Activated T-helper 2 cell treated with anti-CD3 and anti-CD28 coated beads, Interferon-gamma antibody, Interleukin-2, Interleukin-4, amounts not matched to agents 10 μg/mL and 5 μg/mL and 100 μg/mL, durations not matched to agents 14 hours and 24 hours and 36 hours (primary cell): ENCODE results near the gene AMZ1. TPM values are rescaled to one million over a fixed set of nuclear protein-coding genes. Genes with fewer than 3 reads are reported as not detected.
"Not testable (repeated sequence)": the region's sequence is repeated elsewhere in the genome, so short reads cannot be mapped to it uniquely, and the experiment has no call there.

ENCODE experiments used
- DNase-seq: peaks from one replicate; pipeline ENCODE4 v3.0.0; 2021; ENCODE audit warnings: low spot score
- H3K27ac Mint-ChIP-seq: one replicate; pipeline ENCODE4 v1.8.0; 2021; ENCODE audit warnings: mixed read lengths
- H3K27me3 Mint-ChIP-seq: one replicate; pipeline ENCODE4 v1.8.0; 2021; ENCODE audit warnings: low read depth, mixed read lengths
- H3K36me3 Mint-ChIP-seq: one replicate; pipeline ENCODE4 v1.8.0; 2021; ENCODE audit warnings: low read depth, mixed read lengths
- H3K4me1 Mint-ChIP-seq: one replicate; pipeline ENCODE4 v1.8.0; 2021; ENCODE audit warnings: low read depth, mixed read lengths
- H3K4me3 Mint-ChIP-seq: one replicate; pipeline ENCODE4 v1.8.0; 2021; ENCODE audit warnings: low read depth, mild to moderate bottlenecking, moderate library complexity, mixed read lengths
- H3K9me3 Mint-ChIP-seq: one replicate; pipeline ENCODE4 v1.8.0; 2021; ENCODE audit warnings: mixed read lengths
- intact Hi-C: fragments of 100-400 bp; cut with micrococcal nuclease; formaldehyde crosslinking; loops from one replicate; pipeline ENCODE4 v1.15.1; 2023
- total RNA-seq: library from RNA; stranded (reverse); gene quantifications from 2 replicates; pipeline ENCODE4 v1.2.3, GENCODE V29; 2022

Gene AMZ1
- total RNA-seq, 1 donor from 2014 or later = 0.07 TPM

DNA sequence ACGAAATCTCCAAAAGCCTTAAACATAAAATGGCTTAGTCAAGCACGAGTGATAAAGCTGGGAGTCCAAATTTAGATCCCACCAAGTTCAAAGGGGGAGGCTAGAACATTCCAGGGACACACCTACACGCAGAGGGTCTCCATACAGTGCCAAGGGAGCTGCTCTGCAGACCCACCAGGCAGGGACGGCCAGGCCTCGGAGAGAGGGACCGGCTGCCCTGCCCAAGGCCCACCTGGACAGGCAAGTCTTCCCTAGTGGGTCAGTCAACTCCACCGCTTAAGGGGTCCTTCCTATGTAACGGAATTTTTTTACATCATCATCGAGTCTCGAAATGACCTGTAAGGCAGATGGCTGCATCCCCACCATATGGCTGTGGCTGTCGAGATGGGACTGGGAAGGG lies 28.5 kb downstream of the AMZ1 start:
- Mint-ChIP-seq H3K27me3 (peaks cover 2% of the 10 kb centered on the region), H3K4me3 (no peak overlapping the region), H3K4me1 (peaks cover 67% of the 10 kb centered on the region), H3K9me3 (no peaks in the 10 kb centered on the region), H3K27ac (peak overlapping the region; percentile 77), H3K36me3 (peaks cover 35% of the 10 kb centered on the region)
- no peak for DNase-seq
- intact Hi-C loops = loop anchor here (2.0 to 5.0 kb wide), 2 partner anchors 56 to 146 kb away; no protein-coding TSS in a partner anchor

GRCh38 chr7:2716906-2717292 lies 28.9 kb downstream of the AMZ1 start:
- Mint-ChIP-seq H3K9me3 (no peaks in the 10 kb centered on the region), H3K36me3 (peaks cover 35% of the 10 kb centered on the region), H3K4me3 (no peak overlapping the region), H3K27me3 (peaks cover 2% of the 10 kb centered on the region), H3K4me1 (peaks cover 67% of the 10 kb centered on the region), H3K27ac (peak overlapping the region; percentile 1)
- no peak for DNase-seq
- intact Hi-C loops = loop anchor here (2.0 to 5.0 kb wide), 2 partner anchors 56 to 145 kb away; no protein-coding TSS in a partner anchor

DNA sequence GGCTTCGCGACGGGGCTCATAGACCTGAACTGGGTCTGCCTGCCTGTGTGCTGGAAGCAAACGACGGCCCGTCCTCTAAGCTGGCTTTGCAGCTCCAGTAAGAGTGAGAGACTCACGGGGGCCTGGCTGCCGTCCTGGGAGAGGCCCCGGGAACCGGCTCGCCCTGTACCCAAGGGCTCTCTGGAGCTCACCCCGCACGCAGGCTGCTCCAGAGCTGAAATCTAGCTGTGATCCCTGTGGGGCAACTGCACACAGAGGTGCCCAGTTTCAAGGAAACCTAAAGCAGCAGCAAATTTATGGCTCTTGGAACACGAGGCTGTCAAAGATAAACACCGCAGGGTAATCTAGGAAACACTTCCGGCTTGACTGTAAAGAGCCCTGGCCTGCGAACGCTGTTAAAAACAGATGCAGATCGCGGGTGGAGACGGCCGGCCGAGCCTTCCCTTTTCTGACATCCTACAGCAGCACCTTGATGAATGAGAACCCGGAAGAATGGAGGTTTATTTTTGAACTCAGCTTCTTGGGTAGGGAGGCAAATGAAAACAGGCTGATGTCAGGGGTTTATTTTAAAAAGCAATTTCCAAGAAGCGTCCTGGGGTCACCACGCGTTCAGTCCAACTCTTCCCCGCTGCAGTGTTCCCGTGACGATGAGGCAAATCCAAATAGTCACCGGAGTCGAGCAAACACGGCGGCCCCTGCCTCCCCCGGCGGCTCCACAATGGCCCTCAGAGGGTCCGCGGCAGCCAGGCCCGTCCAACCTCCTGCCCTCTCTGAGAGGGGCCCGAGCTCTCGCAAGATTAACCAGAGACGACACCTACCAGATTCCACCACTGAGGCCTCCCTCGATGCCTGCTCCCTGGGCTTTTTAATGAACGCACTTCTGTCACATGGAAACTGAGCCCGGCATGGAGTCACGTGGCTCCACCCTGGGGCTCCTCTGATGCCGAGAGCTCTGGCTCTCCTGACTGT lies 29.6 kb downstream of the AMZ1 start:
- DNase-seq = no peak
- H3K4me3 Mint-ChIP-seq = no peak overlapping the region

GRCh38 chr7:2718296-2718965 lies 30.4 kb downstream of the AMZ1 start:
- Mint-ChIP-seq H3K9me3 (no peaks in the 10 kb centered on the region), H3K27ac (no peak overlapping the region), H3K4me1 (peaks cover 66% of the 10 kb centered on the region), H3K4me3 (no peak overlapping the region), H3K36me3 (peaks cover 35% of the 10 kb centered on the region), H3K27me3 (peaks cover 2% of the 10 kb centered on the region)
- no peak for DNase-seq
- intact Hi-C loops = loop anchor here (5.0 kb wide), 1 partner anchor 144 kb away; no protein-coding TSS in a partner anchor

More for the DNA sequence above, 29.6 kb downstream of the AMZ1 start:
- H3K36me3 Mint-ChIP-seq = peaks cover 35% of the 10 kb centered on the region
- intact Hi-C loops = loop anchor here (2.0 to 5.0 kb wide), 2 partner anchors 55 to 145 kb away; no protein-coding TSS in a partner anchor
- peak overlapping the region; percentile 67 for H3K27ac Mint-ChIP-seq
- H3K9me3 Mint-ChIP-seq = no peaks in the 10 kb centered on the region
- H3K4me1 Mint-ChIP-seq = peaks cover 67% of the 10 kb centered on the region
- H3K27me3 Mint-ChIP-seq = peaks cover 2% of the 10 kb centered on the region

DNA sequence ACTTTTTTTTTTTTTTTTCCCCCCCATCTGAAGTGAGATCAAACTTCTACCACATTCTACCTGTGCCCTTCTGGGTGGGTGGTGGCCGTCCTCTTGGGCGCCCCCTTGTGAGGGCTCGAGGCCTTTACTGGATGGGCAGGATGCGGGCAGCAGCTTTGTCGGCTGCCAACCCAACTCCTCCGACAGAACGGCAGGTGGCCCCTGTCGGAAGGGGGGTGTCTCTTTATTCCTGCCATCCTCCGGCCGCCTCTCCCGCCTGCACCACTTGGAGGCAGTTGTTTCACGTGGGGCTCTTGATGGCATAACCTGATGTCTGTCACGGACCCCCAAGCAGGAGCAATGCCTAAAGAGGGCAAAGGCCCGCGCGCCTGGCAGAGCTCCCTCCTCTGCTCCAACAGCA lies 31.0 kb downstream of the AMZ1 start:
- DNase-seq = peak; percentile 48
- no peaks in the 10 kb centered on the region for H3K27me3 Mint-ChIP-seq
- no peaks in the 10 kb centered on the region for H3K9me3 Mint-ChIP-seq
- H3K27ac Mint-ChIP-seq = no peak overlapping the region
- H3K36me3 Mint-ChIP-seq = peaks cover 35% of the 10 kb centered on the region
- intact Hi-C loops = loop anchor here (5.0 kb wide), 1 partner anchor 143 kb away; no protein-coding TSS in a partner anchor
- H3K4me1 Mint-ChIP-seq = peaks cover 62% of the 10 kb centered on the region
- no peak overlapping the region for H3K4me3 Mint-ChIP-seq

- no peak overlapping the region for H3K27ac Mint-ChIP-seq
- no peaks in the 10 kb centered on the region for H3K27me3 Mint-ChIP-seq
- peaks cover 52% of the 10 kb centered on the region for H3K4me1 Mint-ChIP-seq
- H3K9me3 Mint-ChIP-seq = no peaks in the 10 kb centered on the region
- intact Hi-C loops = loop anchor here (1.0 kb wide), 1 partner anchor 38 kb away; no protein-coding TSS in a partner anchor
- no peak for DNase-seq
- H3K36me3 Mint-ChIP-seq = peaks cover 26% of the 10 kb centered on the region
- H3K4me3 Mint-ChIP-seq = no peak overlapping the region
Observed at GRCh38 chr7:2720024-2720423, 32.0 kb downstream of the AMZ1 start.

- Mint-ChIP-seq H3K36me3 (peaks cover 33% of the 10 kb centered on the region), H3K27ac (no peak overlapping the region), H3K4me3 (no peak overlapping the region), H3K9me3 (no peaks in the 10 kb centered on the region), H3K4me1 (peaks cover 34% of the 10 kb centered on the region), H3K27me3 (no peaks in the 10 kb centered on the region)
- intact Hi-C loops = no loop called here
- DNase-seq = no peak
Observed at GRCh38 chr7:2721842-2722241, 33.8 kb downstream of the AMZ1 start.

- no peak overlapping the region for H3K4me3 Mint-ChIP-seq
- H3K27me3 Mint-ChIP-seq = no peaks in the 10 kb centered on the region
- H3K4me1 Mint-ChIP-seq = peaks cover 28% of the 10 kb centered on the region
- intact Hi-C loops = no loop called here
- no peak for DNase-seq
- no peaks in the 10 kb centered on the region for H3K9me3 Mint-ChIP-seq
- H3K27ac Mint-ChIP-seq = no peak overlapping the region
- peaks cover 31% of the 10 kb centered on the region for H3K36me3 Mint-ChIP-seq
Observed at GRCh38 chr7:2722591-2722990, 34.6 kb downstream of the AMZ1 start.

- Mint-ChIP-seq H3K27ac (no peak overlapping the region), H3K4me3 (no peak overlapping the region), H3K27me3 (no peaks in the 10 kb centered on the region), H3K4me1 (peaks cover 21% of the 10 kb centered on the region), H3K9me3 (no peaks in the 10 kb centered on the region), H3K36me3 (peaks cover 31% of the 10 kb centered on the region)
- no peak for DNase-seq
- intact Hi-C loops = no loop called here
Observed at GRCh38 chr7:2723138-2723850, 35.3 kb downstream of the AMZ1 start.

DNA sequence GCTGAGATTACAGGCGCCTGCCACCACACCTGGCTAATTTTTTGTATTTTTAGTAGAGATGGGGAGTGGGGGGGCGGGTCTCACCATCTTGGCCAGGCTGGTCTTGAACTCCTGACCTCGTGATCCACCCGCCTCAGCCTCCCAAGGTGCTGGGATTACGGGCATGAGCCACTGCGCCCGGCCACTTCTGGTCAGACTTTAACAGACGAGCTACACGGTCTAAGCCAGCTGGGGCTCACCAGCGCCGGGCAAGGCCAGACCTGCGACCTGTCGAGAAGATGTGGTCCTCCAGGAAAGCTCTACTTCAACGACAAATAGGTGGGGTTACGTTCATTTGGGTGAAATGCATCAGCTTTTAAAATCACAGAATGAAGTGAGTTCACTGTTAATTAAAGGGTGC lies 36.0 kb downstream of the AMZ1 start:
- H3K4me3 Mint-ChIP-seq, intact Hi-C loops, H3K9me3 Mint-ChIP-seq, H3K27ac Mint-ChIP-seq, H3K27me3 Mint-ChIP-seq, DNase-seq: not testable (repeated sequence)
- H3K4me1 Mint-ChIP-seq = peaks cover 15% of the 10 kb centered on the region
- H3K36me3 Mint-ChIP-seq = peaks cover 24% of the 10 kb centered on the region

DNA sequence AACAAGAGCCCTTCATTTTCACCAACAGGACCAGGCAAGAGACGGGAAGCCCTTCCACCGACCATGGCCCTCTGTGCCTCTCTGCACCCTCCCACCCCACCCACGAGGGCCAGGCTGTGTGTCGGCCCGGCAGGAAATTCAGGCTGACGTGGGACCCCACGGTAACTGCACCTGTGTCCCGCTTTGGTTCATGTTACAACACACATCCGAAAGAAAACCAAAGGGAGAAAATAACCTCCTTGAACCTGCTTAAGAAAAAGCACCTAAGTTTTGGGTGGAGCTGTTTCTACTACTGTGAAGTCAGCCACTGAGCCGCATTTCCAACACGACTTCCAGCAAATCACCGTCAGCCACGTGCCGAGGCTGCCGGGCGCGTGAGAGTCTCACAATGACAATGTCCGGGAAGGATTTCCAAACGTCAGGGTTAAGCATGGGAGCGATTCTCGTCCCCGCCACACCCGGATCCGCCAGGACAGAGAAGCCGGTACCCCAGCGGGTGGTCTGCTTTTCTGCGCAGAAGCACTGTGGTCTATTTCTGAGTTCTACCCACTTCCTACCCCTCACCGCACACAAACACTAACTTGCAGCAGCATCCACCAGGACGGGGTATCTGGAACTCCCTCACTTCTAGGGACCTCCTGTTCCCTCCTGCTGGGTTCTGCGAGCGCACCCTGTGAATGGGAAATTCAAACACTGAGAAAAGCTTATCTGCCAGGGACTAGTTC lies 36.6 kb downstream of the AMZ1 start:
- intact Hi-C loops = no loop called here
- H3K4me3 Mint-ChIP-seq = no peak overlapping the region
- peaks cover 13% of the 10 kb centered on the region for H3K4me1 Mint-ChIP-seq
- H3K27me3 Mint-ChIP-seq = no peaks in the 10 kb centered on the region
- peaks cover 24% of the 10 kb centered on the region for H3K36me3 Mint-ChIP-seq
- DNase-seq = no peak
- H3K27ac Mint-ChIP-seq = no peak overlapping the region
- no peaks in the 10 kb centered on the region for H3K9me3 Mint-ChIP-seq
